Stimulated activated CD4-positive, alpha-beta T cell treated with anti-CD3 and anti-CD28 coated beads, Interleukin-15, amount 100 ng/mL, for 48 hours (primary cell): Measurements from ENCODE around the gene MTARC1.

ENCODE experiments used
- DNase-seq, 2 donors: peaks; one replicate each; pipeline ENCODE4 v3.0.0-alpha.2; 2020; ENCODE audit warnings: low read depth in 2 of 2

MTARC1 gene

DNA sequence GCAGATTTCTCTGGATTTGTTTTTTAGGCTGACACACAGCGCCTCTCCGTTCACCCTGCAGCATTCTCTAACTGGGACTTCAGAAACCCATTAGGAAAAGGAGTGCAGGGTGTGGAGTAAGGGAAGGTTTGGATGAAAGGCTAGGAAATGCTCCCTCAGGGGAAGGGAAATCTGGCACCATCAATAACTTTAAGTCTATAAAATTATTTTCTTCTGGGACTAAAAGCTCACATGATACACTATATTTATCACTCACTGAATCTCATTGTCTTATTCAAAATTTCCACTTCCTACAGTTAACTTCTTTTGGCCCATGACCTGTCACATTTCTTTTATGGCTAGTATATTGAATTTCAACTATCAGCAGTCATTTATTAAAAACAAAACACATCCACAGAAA is 46.7 kb downstream of the MTARC1 start:
- no peak for DNase-seq

GRCh38 chr1:220834155-220834870 is 47.6 kb downstream of the MTARC1 start:
- DNase-seq = no peak
